GM19468 (cell line): ENCODE measurements around the gene TRMT2A.

Experiments used
- ATAC-seq: cut with Tn5 transposase; IDR thresholded peaks from one replicate; pipeline ENCODE4 v1.9.1; 2021; ENCODE audit warnings: mild to moderate bottlenecking, moderate library complexity, moderate number of reproducible peaks; ENCODE audit not compliant: unreplicated experiment; ENCODE audit errors: extremely low read depth

TRMT2A gene

GRCh38 chr22:20107951-20108756 lies 8.9 kb downstream of the TRMT2A start:
- ATAC-seq: no peak

GRCh38 chr22:20107471-20107901 lies 9.5 kb downstream of the TRMT2A start:
- ATAC-seq: no peak

GRCh38 chr22:20106849-20107237 lies 10.2 kb downstream of the TRMT2A start:
- ATAC-seq: no peak

DNA sequence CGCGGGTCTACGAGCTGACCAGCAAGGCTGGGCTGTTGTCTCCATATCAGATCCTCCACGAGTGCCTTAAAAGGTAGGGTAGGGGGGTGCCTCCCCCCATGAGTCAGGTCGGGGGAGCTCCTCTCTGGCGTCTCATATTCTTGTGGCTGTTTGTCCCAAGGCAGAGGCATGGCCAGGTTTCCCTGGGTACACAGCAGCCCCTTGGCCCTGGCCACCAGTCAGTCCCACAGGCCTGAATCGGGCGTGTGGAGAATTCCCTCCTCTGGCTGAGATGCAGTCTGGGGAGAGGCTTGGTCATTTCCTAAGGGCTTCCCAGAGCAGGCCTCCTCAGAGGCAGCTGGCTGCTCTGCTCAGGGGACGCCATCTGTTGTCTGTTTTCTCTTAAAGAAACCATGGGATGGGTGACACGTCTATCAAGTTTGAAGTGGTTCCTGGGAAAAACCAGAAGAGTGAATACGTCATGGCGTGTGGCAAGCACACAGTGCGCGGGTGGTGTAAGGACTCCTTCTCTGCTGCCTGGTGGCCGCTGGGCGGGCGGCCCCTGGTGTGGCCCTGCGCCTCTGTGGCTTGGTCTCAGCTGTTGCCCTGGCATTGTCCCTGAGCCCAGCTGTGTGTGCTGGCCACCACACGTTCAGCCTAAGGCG lies 10.7 kb downstream of the TRMT2A start:
- ATAC-seq: no peak

- no peak for ATAC-seq
Measured at GRCh38 chr22:20105456-20106204, 11.4 kb downstream of the TRMT2A start.

GRCh38 chr22:20102203-20102780 lies 14.7 kb downstream of the TRMT2A start:
- no peak for ATAC-seq

DNA sequence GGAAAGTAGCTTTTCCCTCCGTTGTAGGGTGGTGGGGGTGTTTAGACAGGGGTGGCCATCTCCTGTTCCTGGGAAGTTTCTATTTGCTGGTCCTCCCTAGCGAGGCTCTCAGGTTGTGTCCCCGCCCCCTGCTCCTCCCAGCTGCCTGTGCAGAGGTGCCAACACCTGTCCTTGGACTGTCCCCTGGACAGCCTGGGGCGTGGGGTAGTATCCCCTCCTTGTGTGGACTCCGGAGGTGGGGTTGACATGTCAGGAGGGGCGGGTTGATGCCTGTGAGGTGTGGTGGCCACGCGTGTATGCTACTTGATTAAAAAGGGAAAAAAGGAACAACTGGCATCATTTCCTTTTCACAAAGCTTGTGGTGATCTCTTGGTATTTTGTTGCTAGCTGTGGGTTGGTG lies 15.4 kb downstream of the TRMT2A start:
- ATAC-seq: no peak

GRCh38 chr22:20099099-20099711 lies 17.8 kb downstream of the TRMT2A start:
- ATAC-seq: no peak

DNA sequence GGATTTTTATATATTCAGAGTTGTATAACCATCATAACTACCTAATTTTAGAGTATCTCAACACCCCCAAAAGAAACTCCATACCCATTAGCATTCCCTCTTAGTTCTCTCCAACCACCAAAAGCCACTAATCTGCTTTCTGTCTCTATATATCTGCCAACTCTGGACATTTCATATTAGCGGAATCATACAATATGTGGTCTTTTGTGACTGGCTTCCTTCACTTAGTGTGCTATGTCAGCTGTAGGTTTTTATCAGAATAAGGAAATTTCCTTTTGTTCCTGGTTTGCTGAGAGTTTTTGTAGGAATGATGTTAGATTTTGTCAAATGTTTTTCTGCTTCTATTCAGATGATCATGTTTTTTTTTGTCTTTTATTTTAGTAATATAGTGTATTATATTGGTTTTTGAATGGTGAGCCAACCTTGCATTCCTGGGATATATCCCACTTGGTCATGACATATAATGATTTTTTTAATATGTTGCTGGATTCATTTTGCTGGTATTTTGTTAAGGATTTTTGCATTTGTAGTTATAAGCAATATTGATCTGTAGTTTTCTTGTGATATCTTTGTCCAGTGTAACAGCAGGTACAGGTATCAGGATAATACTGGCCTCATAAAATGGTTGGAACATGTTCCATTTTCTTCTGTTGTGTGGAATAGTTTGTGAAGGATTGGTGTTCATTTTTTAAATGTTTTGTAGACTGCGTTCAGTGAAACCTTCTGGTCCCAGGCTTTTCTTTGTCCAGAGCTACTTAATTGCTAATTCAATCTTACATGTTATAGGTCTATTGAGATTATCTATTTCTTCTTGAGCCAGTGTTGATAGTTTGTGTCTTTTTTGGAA lies 20.2 kb downstream of the TRMT2A start:
- no peak for ATAC-seq

DNA sequence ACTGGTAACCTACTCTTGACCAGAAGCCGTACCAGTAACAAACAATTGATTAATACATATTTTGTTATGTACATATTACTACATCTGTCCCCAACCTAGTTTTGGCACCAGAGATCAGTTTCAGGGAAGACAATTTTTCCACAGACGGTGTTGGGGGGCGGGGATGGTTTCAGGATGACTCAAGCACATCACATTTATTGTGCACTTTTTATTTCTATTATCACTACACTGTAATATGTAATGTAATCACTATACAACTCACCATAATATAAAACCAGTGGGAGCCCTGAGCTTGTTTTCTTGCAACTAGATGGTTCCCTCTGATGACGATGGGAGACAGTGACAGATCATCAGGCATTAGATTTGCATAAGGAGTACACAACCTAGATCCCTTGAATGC lies 21.5 kb downstream of the TRMT2A start:
- ATAC-seq: no peak

- ATAC-seq: no peak
Measured at GRCh38 chr22:20094197-20094807, 22.7 kb downstream of the TRMT2A start.

DNA sequence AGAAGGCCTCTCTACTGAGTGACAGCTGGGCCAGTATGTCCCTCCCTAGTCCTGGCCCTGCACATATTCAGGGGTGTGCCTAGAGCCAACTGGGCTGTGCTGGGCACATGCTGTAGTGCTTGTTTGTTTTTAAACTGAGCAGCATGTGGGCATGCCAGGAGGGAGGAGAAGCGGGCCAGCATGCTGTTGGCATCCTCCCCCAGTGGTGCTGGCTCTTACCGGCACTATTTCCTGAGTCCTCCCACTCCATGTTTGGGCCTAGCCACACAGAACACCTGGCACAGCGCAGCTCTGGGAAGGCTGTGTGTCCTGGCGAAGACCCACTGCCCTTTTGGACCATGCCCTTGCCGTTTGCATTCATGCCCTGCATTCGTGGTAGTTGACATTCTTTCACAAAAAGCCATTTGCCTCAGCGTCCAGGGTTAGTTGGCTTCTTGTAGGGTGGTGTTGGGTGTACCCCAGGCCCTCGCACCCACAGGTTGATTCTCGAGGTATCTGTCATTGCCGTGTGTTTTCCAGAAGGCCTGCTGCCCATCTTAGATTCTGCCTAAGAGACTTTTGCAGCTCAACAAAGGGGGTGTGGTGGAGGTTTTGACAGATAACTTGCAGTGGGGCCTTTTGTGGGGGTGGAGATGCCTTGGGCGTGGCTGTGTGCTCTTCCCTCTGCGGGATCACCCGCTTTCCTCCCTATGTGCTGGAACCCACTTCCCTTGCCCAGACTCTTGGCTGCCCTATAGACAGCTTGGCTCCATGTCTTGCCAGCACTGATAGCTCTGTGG lies 23.4 kb downstream of the TRMT2A start:
- ATAC-seq: no peak

- no peak for ATAC-seq
Measured at GRCh38 chr22:20092477-20092854, 24.6 kb downstream of the TRMT2A start.

GRCh38 chr22:20091690-20092476 lies 25.1 kb downstream of the TRMT2A start:
- ATAC-seq: no peak

GRCh38 chr22:20090730-20091240 lies 26.2 kb downstream of the TRMT2A start:
- ATAC-seq: no peak

- no peak for ATAC-seq
Measured at GRCh38 chr22:20089977-20090729, 26.9 kb downstream of the TRMT2A start.
